Large intestine (tissue), 3 donors: Measurements from ENCODE around the gene PRR15L. TPM values are rescaled to one million over a fixed set of nuclear protein-coding genes. Genes with fewer than 3 reads are reported as not detected.
A peak's percentile ranks its signal among the peaks of the same experiment; 100 is the strongest.

Experiments used
- DNase-seq, 2 donors: peaks; one replicate each; pipeline versions ENCODE4 v3.0.0 to v3.0.0-alpha.2; 2013
- H3K27ac ChIP-seq: one replicate; pipeline ENCODE4 v1.5.1; 2013; ENCODE audit warnings: low read length
- H3K27me3 ChIP-seq: 2 replicates; pipeline ENCODE4 v1.6.1; 2013; ENCODE audit warnings: low read length; ENCODE audit not compliant: control insufficient read depth, insufficient read depth
- H3K36me3 ChIP-seq: 2 replicates; pipeline ENCODE4 v1.6.1; 2013; ENCODE audit warnings: low read length; ENCODE audit not compliant: control insufficient read depth, insufficient read depth
- H3K4me1 ChIP-seq: one replicate; pipeline ENCODE4 v1.6.1; 2013; ENCODE audit warnings: low read length; ENCODE audit not compliant: control insufficient read depth, insufficient read depth
- H3K4me3 ChIP-seq: one replicate; pipeline ENCODE4 v1.5.1; 2013; ENCODE audit warnings: low read length
- H3K9me3 ChIP-seq: one replicate; pipeline ENCODE4 v1.6.1; 2013; ENCODE audit warnings: mild to moderate bottlenecking, low read depth, low read length, moderate library complexity; ENCODE audit not compliant: control insufficient read depth
- WGBS: methylation state at CpG from one replicate; pipeline ENCODE4 v1.1.5; 2013; ENCODE audit warnings: low lambda C conversion rate; ENCODE audit not compliant: insufficient coverage; 5-methylcytosine and 5-hydroxymethylcytosine counted together
- polyA plus RNA-seq: library from polyadenylated mRNA; unstranded; fragments of 120-200 nt; gene quantifications from one replicate; pipeline ENCODE4 v1.2.1, GENCODE V29; 2013

The PRR15L gene
- polyA plus RNA-seq, 1 donor: 133 TPM

- Histone ChIP-seq H3K27ac (no peak overlapping the region), H3K36me3 (no peaks in the 10 kb centered on the region), H3K4me3 (no peak overlapping the region), H3K4me1 (peaks cover 77% of the 10 kb centered on the region), H3K9me3 (no peaks in the 10 kb centered on the region), H3K27me3 (no peaks in the 10 kb centered on the region)
- no peak for DNase-seq
- WGBS: no CpG with 5 or more reads among the region's 3 CpGs
Measured at GRCh38 chr17:47962901-47963300, 5.2 kb upstream of the PRR15L start.

- Histone ChIP-seq H3K9me3 (no peaks in the 10 kb centered on the region), H3K4me1 (peaks cover 63% of the 10 kb centered on the region), H3K27ac (no peak overlapping the region), H3K36me3 (no peaks in the 10 kb centered on the region), H3K4me3 (no peak overlapping the region), H3K27me3 (no peaks in the 10 kb centered on the region)
- no peak for DNase-seq
- 100% methylated on average over 1 of the region's 6 CpGs for WGBS
Measured at GRCh38 chr17:47961406-47961805, 3.7 kb upstream of the PRR15L start.

GRCh38 chr17:47959825-47960655 is 2.4 kb upstream of the PRR15L start:
- peak; percentile 92 to 97 for DNase-seq
- H3K27ac ChIP-seq: peak overlapping the region; percentile 99
- no peak overlapping the region for H3K4me3 ChIP-seq

GRCh38 chr17:47956791-47957590 is 692 bp downstream of the PRR15L start:
- Histone ChIP-seq H3K36me3 (peaks cover 16% of the 10 kb centered on the region), H3K9me3 (no peaks in the 10 kb centered on the region), H3K4me3 (peak overlapping the region; percentile 81), H3K4me1 (peaks cover 58% of the 10 kb centered on the region), H3K27me3 (no peaks in the 10 kb centered on the region), H3K27ac (peak overlapping the region; percentile 99)
- DNase-seq: peak; percentile 87 to 94
- no CpG with 5 or more reads among the region's 4 CpGs for WGBS

More at GRCh38 chr17:47959825-47960655, 2.4 kb upstream of the PRR15L start:
- peaks cover 55% of the 10 kb centered on the region for H3K4me1 ChIP-seq
- no peaks in the 10 kb centered on the region for H3K9me3 ChIP-seq
- H3K36me3 ChIP-seq: no peaks in the 10 kb centered on the region
- H3K27me3 ChIP-seq: no peaks in the 10 kb centered on the region
- WGBS: no CpG with 5 or more reads among the region's 8 CpGs

GRCh38 chr17:47955497-47956461 is 1.9 kb downstream of the PRR15L start:
- peak in 1 of 2 donors; percentile 76 for DNase-seq
- H3K4me3 ChIP-seq: peak overlapping the region; percentile 81
- H3K27me3 ChIP-seq: no peaks in the 10 kb centered on the region
- peaks cover 25% of the 10 kb centered on the region for H3K36me3 ChIP-seq
- H3K4me1 ChIP-seq: peaks cover 57% of the 10 kb centered on the region
- H3K9me3 ChIP-seq: no peaks in the 10 kb centered on the region
- WGBS: no CpG with 5 or more reads among the region's 7 CpGs
- peak overlapping the region; percentile 99 for H3K27ac ChIP-seq

GRCh38 chr17:47953909-47954308 is 3.8 kb downstream of the PRR15L start:
- peaks cover 58% of the 10 kb centered on the region for H3K4me1 ChIP-seq
- H3K9me3 ChIP-seq: no peaks in the 10 kb centered on the region
- peak overlapping the region; percentile 81 for H3K4me3 ChIP-seq
- H3K27me3 ChIP-seq: no peaks in the 10 kb centered on the region
- peak in 1 of 2 donors; percentile 35 for DNase-seq
- H3K27ac ChIP-seq: peak overlapping the region; percentile 99
- H3K36me3 ChIP-seq: peaks cover 36% of the 10 kb centered on the region

- no peaks in the 10 kb centered on the region for H3K9me3 ChIP-seq
- H3K27ac ChIP-seq: peak overlapping the region; percentile 99
- 31% methylated on average over 2 of the region's 12 CpGs for WGBS
- H3K4me3 ChIP-seq: peak overlapping the region; percentile 2
- peaks cover 43% of the 10 kb centered on the region for H3K36me3 ChIP-seq
- H3K4me1 ChIP-seq: peaks cover 60% of the 10 kb centered on the region
- peak; percentile 93 to 98 for DNase-seq
- no peaks in the 10 kb centered on the region for H3K27me3 ChIP-seq
Measured at GRCh38 chr17:47952171-47953021, 5.3 kb downstream of the PRR15L start.

- no peaks in the 10 kb centered on the region for H3K27me3 ChIP-seq
- H3K27ac ChIP-seq: peak overlapping the region; percentile 99
- no peak overlapping the region for H3K4me3 ChIP-seq
- no peaks in the 10 kb centered on the region for H3K9me3 ChIP-seq
- H3K4me1 ChIP-seq: peaks cover 68% of the 10 kb centered on the region
- peak in 1 of 2 donors; percentile 46 for DNase-seq
- WGBS: no CpG with 5 or more reads among the region's 4 CpGs
- peaks cover 54% of the 10 kb centered on the region for H3K36me3 ChIP-seq
Measured at GRCh38 chr17:47950448-47950847, 7.2 kb downstream of the PRR15L start.

GRCh38 chr17:47949946-47950345 is 7.7 kb downstream of the PRR15L start:
- H3K27me3 ChIP-seq: no peaks in the 10 kb centered on the region
- peak overlapping the region; percentile 99 for H3K27ac ChIP-seq
- H3K4me1 ChIP-seq: peaks cover 68% of the 10 kb centered on the region
- 20% methylated on average over 1 of the region's 3 CpGs for WGBS
- peak in 1 of 2 donors; percentile 58 for DNase-seq
- peaks cover 58% of the 10 kb centered on the region for H3K36me3 ChIP-seq
- no peaks in the 10 kb centered on the region for H3K9me3 ChIP-seq
- H3K4me3 ChIP-seq: no peak overlapping the region
